ENCODE results near the gene GPC5.

GRCh38 chr13:91741925-91742324 lies 343.5 kb downstream of the GPC5 start:
- no peak for TF ChIP-seq CTCF (conservative IDR thresholded peaks at IDR 0.05; ENCODE audit: low read depth, low read length)
- no peak for TF ChIP-seq EZH2 (IDR thresholded peaks at IDR 0.05; ENCODE audit: borderline replicate concordance, low read depth, low read length, poor library complexity, severe bottlenecking)

Measured in A673 (cell line).